Astrocyte (in vitro differentiated cells and primary cell): Measurements from ENCODE around the gene CSGALNACT2. TPM values are rescaled to one million over a fixed set of nuclear protein-coding genes. Genes with fewer than 3 reads are reported as not detected.

ENCODE experiments used
- DNase-seq: peaks from one replicate; pipeline ENCODE4 v3.0.0-alpha.2; 2010; ENCODE audit warnings: low read depth
- FAIRE-seq: peaks from 2 replicates; lab custom pipeline; 2011; peaks lifted over from hg19 to GRCh38; lab: Jason Lieb, UNC
- H2AFZ ChIP-seq: 2 replicates; pipeline ENCODE4 v1.6.0; 2012; ENCODE audit warnings: low read depth, low read length, inconsistent platforms
- H3K27ac ChIP-seq: 2 replicates; pipeline ENCODE4 v1.5.1; 2011; ENCODE audit warnings: low read depth, low read length, inconsistent platforms
- H3K27me3 ChIP-seq: 2 replicates; pipeline ENCODE4 v1.6.0; 2011; ENCODE audit warnings: low read length, inconsistent platforms; ENCODE audit not compliant: insufficient read depth
- H3K36me3 ChIP-seq: 2 replicates; pipeline ENCODE4 v1.5.1; 2011; ENCODE audit warnings: low read length, inconsistent platforms; ENCODE audit not compliant: insufficient read depth
- H3K4me1 ChIP-seq: 2 replicates; pipeline ENCODE4 v1.5.1; 2011; ENCODE audit warnings: low read length, inconsistent platforms; ENCODE audit not compliant: insufficient read depth
- H3K4me2 ChIP-seq: 2 replicates; pipeline ENCODE4 v1.6.0; 2012; ENCODE audit warnings: low read length, inconsistent platforms
- H3K4me3 ChIP-seq: 2 replicates; pipeline ENCODE4 v1.5.1; 2011; ENCODE audit warnings: low read depth, mild to moderate bottlenecking, low read length, inconsistent platforms; ENCODE audit not compliant: insufficient read depth
- H3K79me2 ChIP-seq: 2 replicates; pipeline ENCODE4 v1.6.0; 2012; ENCODE audit warnings: mild to moderate bottlenecking, low read length, inconsistent platforms; ENCODE audit not compliant: insufficient read depth
- H3K9ac ChIP-seq: 2 replicates; pipeline ENCODE4 v1.6.0; 2012; ENCODE audit warnings: mild to moderate bottlenecking, low read length, inconsistent platforms
- H3K9me3 ChIP-seq: 2 replicates; pipeline ENCODE4 v1.5.1; 2012; ENCODE audit warnings: low read depth, mild to moderate bottlenecking, low read length, inconsistent platforms; ENCODE audit not compliant: insufficient read depth
- H4K20me1 ChIP-seq: 2 replicates; pipeline ENCODE4 v1.6.0; 2012; ENCODE audit warnings: low read length, inconsistent platforms; ENCODE audit not compliant: insufficient read depth
- H3K27ac Mint-ChIP-seq: one replicate; pipeline ENCODE4 v1.8.0; 2021; ENCODE audit warnings: mild to moderate bottlenecking, mixed read lengths; ENCODE audit not compliant: unreplicated experiment
- H3K27me3 Mint-ChIP-seq: one replicate; pipeline ENCODE4 v1.8.0; 2021; ENCODE audit warnings: low read depth, mixed read lengths; ENCODE audit not compliant: unreplicated experiment
- H3K36me3 Mint-ChIP-seq: one replicate; pipeline ENCODE4 v1.8.0; 2021; ENCODE audit warnings: low read depth, mixed read lengths; ENCODE audit not compliant: unreplicated experiment
- H3K4me1 Mint-ChIP-seq: one replicate; pipeline ENCODE4 v1.8.0; 2021; ENCODE audit warnings: low read depth, mixed read lengths; ENCODE audit not compliant: unreplicated experiment
- H3K4me3 Mint-ChIP-seq: one replicate; pipeline ENCODE4 v1.8.0; 2021; ENCODE audit warnings: mild to moderate bottlenecking, moderate library complexity, mixed read lengths; ENCODE audit not compliant: unreplicated experiment
- H3K9me3 Mint-ChIP-seq: one replicate; pipeline ENCODE4 v1.8.0; 2021; ENCODE audit warnings: mild to moderate bottlenecking, mixed read lengths; ENCODE audit not compliant: unreplicated experiment
- CTCF ChIP-seq: IDR thresholded peaks from 2 replicates; pipeline ENCODE4 v1.5.1; 2011; ENCODE audit warnings: low read depth, mild to moderate bottlenecking, inconsistent platforms, low read length, moderate library complexity; ENCODE audit not compliant: insufficient read depth
- EZH2 ChIP-seq: IDR thresholded peaks from 2 replicates; pipeline ENCODE4 v1.6.1; 2012; ENCODE audit warnings: mild to moderate bottlenecking, low read length, inconsistent platforms; ENCODE audit not compliant: insufficient read depth
- total RNA-seq: library from RNA; stranded (reverse); gene quantifications from 2 replicates; pipeline ENCODE4 v1.2.1, GENCODE V29; 2021

The CSGALNACT2 gene
- total RNA-seq, 1 donor from 2014 or later: 28.5 TPM

- Mint-ChIP-seq H3K4me3 (no peak overlapping the region), H3K27ac (no peak overlapping the region), H3K9me3 (no peaks in the 10 kb centered on the region), H3K4me1 (peaks cover 8% of the 10 kb centered on the region), H3K27me3 (no peaks in the 10 kb centered on the region), H3K36me3 (peaks cover 16% of the 10 kb centered on the region)
- no peak overlapping the region for H3K9ac ChIP-seq
- no peaks in the 10 kb centered on the region for H3K9me3 ChIP-seq
- no peaks in the 10 kb centered on the region for H3K79me2 ChIP-seq
- H3K4me2 ChIP-seq: no peak overlapping the region
- no peak for TF ChIP-seq CTCF
- H3K4me1 ChIP-seq: no peaks in the 10 kb centered on the region
- no peak overlapping the region for H2AFZ ChIP-seq
- no peaks in the 10 kb centered on the region for H3K27me3 ChIP-seq
- FAIRE-seq: no peak
- H4K20me1 ChIP-seq: peaks cover 11% of the 10 kb centered on the region
- H3K4me3 ChIP-seq: no peak overlapping the region
- no peak overlapping the region for H3K27ac ChIP-seq
- H3K36me3 ChIP-seq: peaks cover 21% of the 10 kb centered on the region
- DNase-seq: no peak
These were observed 47.9 kb downstream of the CSGALNACT2 start for GRCh38 chr10:43186150-43186549.

GRCh38 chr10:43187213-43187612 is 49.0 kb downstream of the CSGALNACT2 start:
- Mint-ChIP-seq H3K27me3 (no peaks in the 10 kb centered on the region), H3K27ac (no peak overlapping the region), H3K36me3 (peaks cover 13% of the 10 kb centered on the region), H3K4me3 (no peak overlapping the region), H3K9me3 (no peaks in the 10 kb centered on the region), H3K4me1 (peaks cover 6% of the 10 kb centered on the region)
- Histone ChIP-seq H3K36me3 (peaks cover 19% of the 10 kb centered on the region), H3K4me2 (no peak overlapping the region), H2AFZ (no peak overlapping the region), H3K9me3 (no peaks in the 10 kb centered on the region), H3K4me1 (no peaks in the 10 kb centered on the region), H3K79me2 (no peaks in the 10 kb centered on the region), H3K27me3 (no peaks in the 10 kb centered on the region), H4K20me1 (peaks cover 16% of the 10 kb centered on the region), H3K4me3 (no peak overlapping the region), H3K27ac (no peak overlapping the region), H3K9ac (no peak overlapping the region)
- no peak for DNase-seq
- no peak for FAIRE-seq
- TF ChIP-seq CTCF (no peak), EZH2 (no peak)

- Mint-ChIP-seq H3K27me3 (no peaks in the 10 kb centered on the region), H3K9me3 (no peaks in the 10 kb centered on the region), H3K27ac (no peak overlapping the region), H3K36me3 (peaks cover 13% of the 10 kb centered on the region), H3K4me3 (no peak overlapping the region), H3K4me1 (peaks cover 6% of the 10 kb centered on the region)
- no peak overlapping the region for H3K27ac ChIP-seq
- no peak overlapping the region for H2AFZ ChIP-seq
- no peak for DNase-seq
- no peak overlapping the region for H3K4me2 ChIP-seq
- no peak overlapping the region for H3K4me3 ChIP-seq
- H4K20me1 ChIP-seq: peaks cover 14% of the 10 kb centered on the region
- no peaks in the 10 kb centered on the region for H3K9me3 ChIP-seq
- H3K4me1 ChIP-seq: no peaks in the 10 kb centered on the region
- no peak for FAIRE-seq
- no peak overlapping the region for H3K9ac ChIP-seq
- H3K36me3 ChIP-seq: peaks cover 13% of the 10 kb centered on the region
- no peaks in the 10 kb centered on the region for H3K27me3 ChIP-seq
- TF ChIP-seq CTCF: no peak
- TF ChIP-seq EZH2: no peak
- no peaks in the 10 kb centered on the region for H3K79me2 ChIP-seq
These were observed 50.5 kb downstream of the CSGALNACT2 start for GRCh38 chr10:43188702-43189101.
